GM18520 (cell line): ENCODE results near the gene DNPEP.

ENCODE experiments used
- ATAC-seq: cut with Tn5 transposase; IDR thresholded peaks from one replicate; pipeline ENCODE4 v1.9.1; 2021; ENCODE audit not compliant: unreplicated experiment

DNPEP gene

DNA sequence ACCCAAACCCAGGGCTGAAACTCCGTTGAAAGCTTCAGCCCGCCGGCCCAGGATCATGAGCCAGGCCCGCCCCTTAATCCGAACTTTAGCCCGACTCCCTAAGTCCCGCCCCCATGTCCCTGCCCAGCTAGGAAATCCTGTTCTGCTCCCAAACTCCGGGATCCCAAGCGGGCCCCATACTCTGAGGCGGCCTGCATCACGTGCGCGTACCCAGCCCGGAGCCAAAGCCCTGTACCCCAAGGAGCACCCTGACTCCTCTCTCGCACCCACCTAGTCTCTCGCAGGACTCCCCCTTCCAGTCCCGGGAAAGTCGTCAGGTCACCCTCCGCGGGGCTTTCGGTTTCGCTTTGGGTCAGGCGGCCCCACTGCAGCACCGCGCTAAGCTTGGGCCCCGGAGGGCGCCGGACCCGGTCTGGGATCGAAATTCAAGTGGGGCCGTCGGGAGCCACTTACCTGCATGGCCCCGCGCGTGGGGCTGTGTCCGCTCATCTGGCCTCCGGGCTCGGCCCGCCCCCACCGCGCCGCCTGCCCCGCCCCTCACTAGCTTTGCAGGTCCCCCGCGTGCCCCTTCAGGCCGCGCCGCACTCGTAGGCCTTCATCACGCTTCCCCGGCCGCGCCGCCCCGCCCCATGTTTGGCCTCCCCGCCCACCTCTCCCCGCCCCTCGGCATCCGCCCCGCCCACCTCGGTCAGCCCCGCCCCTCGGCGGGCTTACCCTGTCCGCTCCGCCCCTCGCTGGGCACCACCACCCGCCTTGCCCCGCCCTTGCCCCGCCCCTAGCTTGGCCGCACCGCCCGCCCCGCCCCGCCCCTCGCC lies at the start of gene DNPEP:
Gene DNPEP (minus strand): TSS at position 607 of the 815 bp plus-strand sequence. CDS start 118 bp downstream, at position 489.
- peak; percentile 57 for ATAC-seq

DNA sequence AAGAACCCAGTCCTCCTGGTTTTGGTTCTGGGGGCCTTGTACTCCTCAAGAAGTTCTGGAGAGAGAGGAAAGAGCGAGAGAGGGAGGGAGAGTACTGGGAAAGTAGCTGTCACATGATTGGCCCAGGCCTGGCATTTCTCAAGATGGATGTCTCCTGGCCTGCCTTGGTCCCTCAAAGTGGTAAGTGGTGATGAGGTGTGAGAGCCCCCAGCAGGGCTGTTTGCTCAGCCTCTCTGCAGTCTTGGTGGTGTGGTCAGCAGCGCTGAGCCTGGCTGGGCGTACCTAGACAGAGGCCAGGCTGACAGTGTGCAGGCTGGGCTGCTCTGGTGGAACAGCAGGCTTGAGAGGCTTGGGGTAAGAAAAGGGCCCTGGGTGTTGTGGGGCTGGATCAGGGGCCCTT lies 49.4 kb upstream of the DNPEP start:
- no peak for ATAC-seq

DNA sequence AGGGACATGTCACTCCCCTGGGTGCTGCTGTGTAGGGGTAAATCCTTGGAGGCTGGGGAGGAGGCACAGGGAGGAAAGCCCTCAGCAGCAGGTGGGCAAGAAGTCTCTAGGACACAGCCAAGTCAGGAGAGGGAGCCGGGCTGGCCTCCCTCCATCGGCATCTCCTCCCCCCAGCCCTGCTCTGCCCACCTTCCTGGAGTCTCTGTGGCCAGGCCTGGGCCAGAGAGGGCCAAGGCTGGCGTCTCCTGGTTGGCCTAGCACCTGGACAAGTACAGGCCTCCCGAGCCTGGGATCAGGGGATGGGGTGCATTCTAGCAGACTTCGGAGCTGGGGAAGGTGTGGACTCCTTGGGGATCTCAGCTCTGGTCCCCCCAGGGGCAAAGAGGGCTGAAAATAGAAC lies 48.8 kb upstream of the DNPEP start:
- ATAC-seq, result no peak

DNA sequence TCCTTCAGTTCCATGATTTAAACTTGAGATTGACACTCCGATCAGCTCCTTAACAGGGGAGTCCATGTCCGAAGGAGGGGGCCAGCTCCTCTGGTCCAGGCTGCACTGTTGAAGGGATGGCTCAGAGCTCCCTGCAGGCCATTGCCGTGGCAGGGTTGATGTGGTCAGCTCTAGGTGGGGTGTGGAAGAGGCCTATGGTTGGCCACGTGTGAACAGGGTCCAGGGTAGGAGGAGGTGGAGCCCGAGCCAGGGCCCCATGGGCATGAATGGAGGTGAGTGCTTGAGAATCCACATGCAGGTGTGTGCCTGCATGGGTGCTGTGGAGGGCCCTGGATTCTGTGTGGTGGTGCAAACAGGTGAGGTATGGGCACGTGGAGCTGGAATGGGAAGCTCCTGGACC lies 48.0 kb upstream of the DNPEP start:
- no peak for ATAC-seq

DNA sequence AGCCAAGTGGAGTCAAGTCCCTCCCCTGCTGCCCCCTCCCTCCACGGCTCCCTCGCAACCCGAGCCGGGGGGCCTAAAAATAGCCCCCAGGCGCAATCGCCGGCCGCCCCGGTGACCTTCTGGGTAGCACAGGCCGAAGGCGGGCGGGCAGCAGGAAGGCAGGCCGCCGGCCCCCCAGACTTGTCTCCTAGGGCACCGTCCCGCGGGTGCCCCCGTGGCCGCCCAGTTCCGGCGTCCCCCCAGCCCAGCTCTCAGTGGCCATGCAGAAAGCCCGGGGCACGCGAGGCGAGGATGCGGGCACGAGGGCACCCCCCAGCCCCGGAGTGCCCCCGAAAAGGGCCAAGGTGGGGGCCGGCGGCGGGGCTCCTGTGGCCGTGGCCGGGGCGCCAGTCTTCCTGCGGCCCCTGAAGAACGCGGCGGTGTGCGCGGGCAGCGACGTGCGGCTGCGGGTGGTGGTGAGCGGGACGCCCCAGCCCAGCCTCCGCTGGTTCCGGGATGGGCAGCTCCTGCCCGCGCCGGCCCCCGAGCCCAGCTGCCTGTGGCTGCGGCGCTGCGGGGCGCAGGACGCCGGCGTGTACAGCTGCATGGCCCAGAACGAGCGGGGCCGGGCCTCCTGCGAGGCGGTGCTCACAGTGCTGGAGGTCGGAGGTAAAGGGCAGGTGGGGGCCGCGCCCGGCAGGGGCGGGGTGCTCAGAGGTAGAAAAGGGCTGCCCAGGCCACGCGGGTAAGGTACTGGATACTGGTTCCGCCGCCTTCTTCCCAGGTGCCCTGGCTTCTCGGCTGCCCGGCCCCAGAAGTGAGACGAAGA lies 47.2 kb upstream of the DNPEP start, which contains the start of gene SPEG:
Gene SPEG (plus strand): TSS at position 126 of the 808 bp plus-strand sequence. CDS start 135 bp downstream, at position 261.
- no peak for ATAC-seq

DNA sequence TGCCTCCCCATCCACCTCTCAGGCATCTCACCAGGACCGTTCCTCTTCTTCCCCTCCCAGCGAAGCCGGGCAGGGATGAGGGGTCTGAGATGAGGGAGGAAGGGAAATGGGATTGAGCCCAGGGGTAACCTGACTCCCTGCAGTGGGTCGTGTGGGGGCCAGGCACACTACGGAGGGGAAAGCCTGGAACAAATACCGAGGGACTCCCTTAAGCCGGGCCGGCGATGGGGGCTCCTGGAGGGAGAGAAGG lies 46.7 kb upstream of the DNPEP start:
- ATAC-seq, result no peak

DNA sequence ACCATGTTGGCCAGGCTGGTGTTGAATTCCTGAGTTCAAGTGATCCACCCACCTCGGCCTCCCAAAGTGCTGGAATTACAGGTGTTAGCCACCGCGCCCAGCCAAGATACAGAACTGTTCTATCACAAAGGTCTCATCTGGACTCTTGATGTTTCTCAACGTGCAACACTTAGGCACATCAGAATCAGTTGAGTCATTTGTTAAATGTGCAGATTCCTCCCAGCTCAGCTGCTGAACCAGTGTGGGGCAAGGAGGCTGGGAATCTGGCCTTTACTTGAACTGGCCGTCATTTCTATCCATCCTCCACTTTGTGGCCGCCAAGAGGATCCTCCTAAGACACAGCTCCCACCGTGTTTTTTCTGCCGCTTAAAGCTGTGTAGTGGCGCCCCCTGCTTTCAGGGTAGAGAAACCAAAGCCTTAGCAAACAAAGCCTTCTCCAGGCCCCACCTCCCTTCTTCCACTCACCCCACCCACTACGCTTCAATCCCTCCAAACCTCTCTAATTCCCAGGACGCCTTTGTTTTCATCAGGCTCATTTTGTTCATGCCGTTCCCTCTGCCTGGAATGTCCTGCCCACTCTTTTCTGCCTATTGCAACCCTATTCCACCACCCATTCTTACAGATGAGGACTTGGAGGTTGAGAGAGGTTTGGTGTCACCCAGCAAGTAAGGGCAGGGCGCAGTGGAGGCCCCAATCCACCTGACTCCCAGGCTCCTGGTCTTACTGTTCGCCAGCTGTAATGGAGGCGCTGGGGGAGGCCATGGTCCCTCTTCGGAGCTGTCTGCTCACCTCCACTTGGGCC lies 46.2 kb upstream of the DNPEP start:
- no peak for ATAC-seq

DNA sequence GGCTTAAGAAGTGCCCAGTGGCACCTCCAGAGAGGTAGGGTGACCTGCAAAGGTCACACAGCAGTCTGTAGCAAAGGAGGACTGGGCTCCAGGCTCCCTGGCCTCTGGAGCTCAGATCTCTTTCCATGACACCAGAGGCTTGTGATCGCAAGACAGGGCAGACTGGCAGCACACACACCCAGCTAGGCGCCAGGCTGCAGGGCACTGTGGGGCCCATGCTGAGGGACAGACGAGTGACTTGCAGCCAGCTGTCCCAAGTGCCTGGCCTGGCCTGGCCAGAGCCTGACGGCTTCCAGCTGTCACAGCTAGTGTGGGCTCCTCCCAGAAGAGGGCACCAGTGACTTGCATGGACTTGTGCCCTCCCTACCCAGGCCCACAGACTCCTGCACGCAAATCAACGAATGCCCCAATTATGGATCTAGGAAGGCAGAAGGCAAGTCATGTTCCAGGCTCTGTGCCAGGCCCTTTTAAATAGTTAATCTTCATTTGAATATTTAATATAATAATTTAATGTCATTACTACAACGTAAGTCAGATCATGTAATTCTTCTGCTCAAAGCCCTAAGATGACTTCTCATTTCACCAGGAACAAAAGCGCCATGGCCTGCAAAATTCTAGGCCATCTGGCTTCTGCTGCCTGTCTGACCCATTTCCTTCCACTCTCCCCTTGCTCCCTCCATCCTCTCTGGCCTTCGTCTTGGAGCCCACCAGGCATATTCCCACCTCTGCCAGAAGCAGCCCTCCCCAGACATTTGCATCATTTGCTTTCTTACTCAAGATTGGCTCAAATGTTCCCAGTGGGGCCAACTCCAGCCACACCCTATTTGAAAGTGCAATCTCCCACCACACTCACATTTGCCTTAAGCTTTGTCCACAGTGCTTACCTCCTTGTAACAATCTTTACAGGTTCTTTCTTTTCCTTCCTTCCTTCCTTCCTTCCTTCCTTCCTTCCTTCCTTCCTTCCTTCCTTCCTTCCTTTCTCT lies 43.2 kb upstream of the DNPEP start:
- no peak for ATAC-seq

DNA sequence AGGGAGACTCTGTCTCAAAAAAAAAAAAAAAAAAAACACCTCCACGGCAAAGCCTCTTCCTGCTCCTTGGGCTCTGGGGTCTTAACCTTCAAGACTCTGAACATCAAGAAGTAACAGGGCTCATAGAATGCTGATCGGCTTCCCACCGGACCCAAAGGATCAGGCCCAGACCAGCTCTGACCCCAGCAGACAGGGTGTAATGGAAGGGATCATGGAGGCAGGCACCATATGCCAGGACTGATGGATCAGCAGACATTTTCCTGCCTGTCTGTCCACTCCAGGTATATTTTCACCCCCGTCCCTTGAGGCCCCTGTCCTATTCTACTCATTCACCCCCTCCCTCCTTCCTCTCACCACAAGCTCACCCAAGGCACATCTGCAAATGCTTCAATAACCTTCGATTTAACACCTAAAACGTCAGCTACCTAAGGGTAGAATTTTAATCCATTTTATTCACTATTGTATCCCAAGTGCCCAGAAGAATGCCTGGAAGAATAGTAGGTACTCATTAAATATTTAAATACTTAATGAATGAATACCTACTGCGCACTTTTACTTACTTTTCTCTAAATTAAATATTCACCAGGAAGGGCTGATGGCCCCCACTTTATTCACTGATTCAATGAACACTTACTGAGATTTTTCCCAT lies 42.4 kb upstream of the DNPEP start:
- no peak for ATAC-seq

DNA sequence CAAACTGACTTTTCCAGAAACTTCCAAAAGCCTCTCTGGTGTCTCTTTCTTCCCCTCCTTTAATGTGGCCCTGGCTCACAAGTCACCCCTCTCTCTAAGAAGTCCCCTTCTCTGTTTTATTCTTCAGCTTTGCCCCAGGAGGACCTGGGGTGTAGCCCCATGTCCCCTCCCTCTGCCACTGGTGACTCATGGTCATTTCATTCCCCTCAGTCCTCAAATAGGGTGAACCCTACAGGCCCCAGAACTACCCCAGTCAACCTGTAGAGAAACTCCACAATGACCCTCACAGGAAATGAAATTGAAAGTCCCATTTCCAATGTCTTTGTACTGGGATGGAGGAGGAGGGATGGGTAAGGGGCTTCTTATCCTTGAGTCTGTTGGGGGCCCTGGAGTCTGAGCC lies 40.8 kb upstream of the DNPEP start:
- no peak for ATAC-seq

DNA sequence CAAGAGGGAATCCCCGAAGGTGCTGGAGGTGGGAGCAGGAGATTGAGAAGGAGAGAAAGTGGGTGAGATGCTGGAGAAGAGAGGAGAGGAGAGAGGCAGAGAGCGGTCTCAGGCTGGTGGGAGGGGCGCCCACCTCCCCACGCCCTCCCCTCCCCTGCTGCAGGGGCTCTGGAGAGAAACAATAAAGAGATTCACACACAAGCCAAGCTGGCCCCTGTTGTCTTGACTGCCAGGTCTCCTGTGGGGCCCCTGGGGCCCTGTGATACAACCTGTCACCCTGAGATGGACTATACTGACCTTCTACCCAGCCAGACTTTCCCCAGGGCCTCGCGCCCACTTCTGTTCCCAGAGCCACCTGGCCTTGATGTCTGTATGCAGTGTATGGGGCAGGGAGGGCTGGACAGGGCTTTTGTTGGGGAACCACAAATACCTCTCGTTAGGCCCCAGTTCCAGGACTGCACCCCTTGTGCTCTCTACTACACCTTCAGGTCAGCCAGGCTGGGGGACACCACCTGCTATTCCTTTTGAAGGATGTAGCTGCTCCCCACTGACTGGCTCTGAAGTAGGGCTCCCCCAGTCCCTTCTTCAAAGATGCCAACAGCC lies 38.9 kb upstream of the DNPEP start:
- ATAC-seq, result no peak

DNA sequence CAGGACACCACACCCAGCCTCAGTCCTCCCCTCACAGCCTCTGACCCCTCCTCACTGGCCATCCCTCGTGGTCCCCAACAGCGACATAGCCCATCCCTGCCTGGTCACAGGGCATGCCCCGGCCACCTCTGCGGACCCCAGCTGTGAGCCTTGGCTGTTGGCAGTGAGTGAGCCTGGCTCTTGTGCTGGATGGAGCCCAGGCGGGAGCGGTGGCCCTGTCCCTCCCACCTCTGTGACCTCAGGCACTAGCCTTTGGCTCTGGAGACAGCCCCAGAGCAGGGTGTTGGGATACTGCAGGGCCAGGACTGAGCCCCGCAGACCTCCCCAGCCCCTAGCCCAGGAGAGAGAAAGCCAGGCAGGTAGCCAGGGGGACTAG lies 38.3 kb upstream of the DNPEP start:
- ATAC-seq, result no peak

DNA sequence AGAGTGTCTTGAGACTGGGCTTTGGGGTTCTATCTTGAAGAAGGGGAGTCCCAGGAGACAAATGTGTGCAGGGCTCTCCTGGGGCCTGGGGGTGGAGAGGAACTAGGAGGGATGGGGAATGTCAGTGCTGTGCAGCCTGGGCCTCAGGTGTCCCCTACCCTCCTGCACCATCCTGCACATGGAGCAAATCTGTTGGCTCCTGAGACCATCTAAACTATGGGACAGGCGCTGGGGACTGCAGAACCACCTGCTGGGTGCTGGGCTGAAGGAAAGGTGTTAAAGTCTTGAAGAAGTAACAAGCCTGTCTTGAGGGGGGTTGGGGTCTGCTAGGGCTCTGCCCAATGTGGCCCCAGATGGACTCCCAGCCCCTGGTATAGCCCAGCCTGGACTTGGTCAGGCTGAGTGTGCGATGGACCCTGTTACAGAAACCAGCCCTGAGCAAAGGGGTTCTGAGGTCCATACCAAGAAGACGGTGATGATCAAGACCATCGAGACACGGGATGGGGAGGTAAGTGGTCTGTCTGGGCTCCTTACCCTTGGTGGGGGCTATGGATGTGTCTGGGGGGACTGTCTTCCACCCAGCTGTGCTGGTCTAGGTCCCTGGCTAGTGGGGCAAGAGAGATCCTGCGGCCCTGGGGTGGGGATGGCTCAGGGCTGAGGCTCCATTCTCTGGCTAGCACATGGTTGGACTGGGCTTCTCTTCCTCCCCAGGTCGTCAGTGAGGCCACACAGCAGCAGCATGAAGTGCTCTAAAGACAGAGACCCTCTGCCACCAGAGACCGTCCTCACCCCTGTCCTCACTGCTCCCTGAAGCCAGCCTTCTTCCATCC lies 37.7 kb upstream of the DNPEP start:
- no peak for ATAC-seq

DNA sequence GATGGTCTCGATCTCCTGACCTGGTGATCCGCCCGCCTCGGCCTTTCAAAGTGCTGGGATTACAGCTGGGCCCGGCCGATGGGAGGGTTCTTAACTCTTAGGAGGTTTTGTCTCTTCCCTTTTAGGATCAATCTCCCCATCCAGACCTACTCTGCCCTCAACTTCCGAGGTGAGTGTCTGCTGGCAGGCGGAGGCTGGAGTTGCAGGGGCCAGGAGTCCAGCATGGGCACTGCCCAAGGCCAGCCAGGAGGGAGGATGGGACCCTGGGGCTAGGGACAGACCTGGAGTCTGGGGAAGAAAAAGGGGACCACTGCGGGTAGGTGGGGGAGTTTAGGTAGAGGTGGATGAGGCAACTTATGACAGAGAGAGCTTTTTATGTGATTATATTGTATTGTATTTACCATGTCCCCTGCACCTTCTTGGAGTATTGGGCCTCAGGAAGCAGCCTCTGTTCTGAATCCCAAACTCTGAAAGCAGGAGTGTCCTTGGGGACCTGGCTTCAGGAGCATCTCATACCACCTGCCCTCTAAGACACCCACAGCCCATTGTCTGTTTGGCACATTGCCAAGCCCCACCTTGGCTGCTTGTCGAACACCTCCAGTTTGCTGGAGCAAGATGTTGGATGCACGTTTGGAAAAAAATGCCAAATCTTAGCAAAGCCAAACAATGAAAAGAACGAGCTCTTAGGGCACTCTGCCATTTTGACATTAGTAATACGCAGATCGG lies 36.1 kb upstream of the DNPEP start:
- no peak for ATAC-seq

DNA sequence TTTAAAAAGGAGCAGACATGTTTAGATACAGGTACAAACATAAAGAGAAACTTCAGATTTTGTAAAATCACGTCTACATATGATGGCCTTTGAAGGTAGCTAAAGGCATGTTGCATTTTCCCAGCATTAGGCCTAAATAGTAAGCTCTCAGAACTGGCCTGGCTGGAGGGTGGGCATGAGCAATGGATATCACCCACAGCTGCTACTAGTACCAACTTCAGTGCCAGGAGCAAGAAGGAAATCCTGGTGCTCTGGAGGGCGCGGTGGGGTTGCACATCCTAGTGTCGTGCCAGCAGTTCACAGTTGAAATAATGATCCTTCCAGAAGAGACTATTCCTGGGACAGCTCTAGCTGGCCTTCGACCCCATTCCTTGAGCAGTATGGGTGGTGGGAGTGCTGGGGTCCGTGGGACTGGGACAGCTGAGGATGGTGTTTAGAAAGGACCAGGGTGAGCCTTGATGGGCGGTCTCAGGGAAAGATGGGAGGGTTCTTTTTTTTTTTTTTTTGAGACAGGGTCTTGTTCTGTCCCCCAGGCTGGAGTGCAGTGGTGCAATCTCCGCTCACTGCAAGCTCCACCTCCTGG lies 35.3 kb upstream of the DNPEP start:
- ATAC-seq, result no peak

DNA sequence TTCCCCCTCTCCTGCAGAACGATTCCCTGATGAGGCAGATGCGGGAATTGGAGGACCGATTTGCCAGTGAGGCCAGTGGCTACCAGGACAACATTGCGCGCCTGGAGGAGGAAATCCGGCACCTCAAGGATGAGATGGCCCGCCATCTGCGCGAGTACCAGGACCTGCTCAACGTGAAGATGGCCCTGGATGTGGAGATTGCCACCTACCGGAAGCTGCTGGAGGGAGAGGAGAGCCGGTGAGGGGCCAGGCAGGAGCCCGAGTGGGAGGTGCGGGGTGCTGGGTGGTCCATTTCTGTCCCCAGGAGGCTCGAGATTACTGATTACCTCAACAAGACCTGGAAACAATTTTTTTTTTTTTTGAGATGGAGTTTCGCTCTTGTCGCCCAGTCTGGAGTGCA lies 33.6 kb upstream of the DNPEP start:
- ATAC-seq, result no peak

DNA sequence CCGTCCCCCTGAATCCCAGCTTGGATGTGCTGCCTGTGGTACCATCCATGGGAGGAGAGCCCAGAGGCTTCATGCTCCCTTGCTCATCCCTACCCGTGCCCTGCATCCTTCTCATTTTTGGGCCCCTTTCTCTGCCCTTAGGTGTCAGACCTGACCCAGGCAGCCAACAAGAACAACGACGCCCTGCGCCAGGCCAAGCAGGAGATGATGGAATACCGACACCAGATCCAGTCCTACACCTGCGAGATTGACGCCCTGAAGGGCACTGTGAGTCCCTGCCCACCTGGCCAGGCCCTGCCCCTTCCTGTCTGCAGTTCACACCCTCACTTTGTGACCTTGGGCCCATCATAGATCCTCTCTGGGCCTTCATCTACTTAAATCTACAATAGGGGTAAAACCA lies 33.0 kb upstream of the DNPEP start:
- ATAC-seq, result no peak
